HG03442 (cell line): ENCODE measurements around the gene CAPN7.

Experiments used
- ATAC-seq: cut with Tn5 transposase; IDR thresholded peaks from one replicate; pipeline ENCODE4 v1.9.1; 2021; ENCODE audit warnings: mild to moderate bottlenecking, moderate library complexity; ENCODE audit not compliant: unreplicated experiment

CAPN7 gene

GRCh38 chr3:15243822-15244482 lies 37.9 kb downstream of the CAPN7 start:
- no peak for ATAC-seq

- no peak for ATAC-seq
Measured at GRCh38 chr3:15246186-15246585, 40.1 kb downstream of the CAPN7 start.

- ATAC-seq = no peak
Measured at GRCh38 chr3:15253023-15253697, 47.1 kb downstream of the CAPN7 start.

GRCh38 chr3:15255215-15255614 lies 49.2 kb downstream of the CAPN7 start:
- no peak for ATAC-seq

- no peak for ATAC-seq
Measured at GRCh38 chr3:15256861-15257341, 50.9 kb downstream of the CAPN7 start.

- ATAC-seq = no peak
Measured at GRCh38 chr3:15258720-15259119, 52.7 kb downstream of the CAPN7 start.

- ATAC-seq = no peak
Measured at GRCh38 chr3:15260531-15260930, 54.5 kb downstream of the CAPN7 start.

- ATAC-seq = no peak
Measured at GRCh38 chr3:15261274-15261673, 55.2 kb downstream of the CAPN7 start.

- no peak for ATAC-seq
Measured at GRCh38 chr3:15262021-15262420, 56.0 kb downstream of the CAPN7 start.

- ATAC-seq = no peak
Measured at GRCh38 chr3:15263120-15263519, 57.1 kb downstream of the CAPN7 start.

GRCh38 chr3:15263926-15264325 lies 57.9 kb downstream of the CAPN7 start:
- no peak for ATAC-seq

GRCh38 chr3:15264486-15264885 lies 58.4 kb downstream of the CAPN7 start:
- no peak for ATAC-seq

- ATAC-seq = no peak
Measured at GRCh38 chr3:15265655-15266509, 59.8 kb downstream of the CAPN7 start.

- ATAC-seq = no peak
Measured at GRCh38 chr3:15266510-15267376, 60.7 kb downstream of the CAPN7 start.

- ATAC-seq = no peak
Measured at GRCh38 chr3:15267502-15267901, 61.5 kb downstream of the CAPN7 start.

- peak; percentile 25 for ATAC-seq
Measured at GRCh38 chr3:15268033-15268631, 62.1 kb downstream of the CAPN7 start.

- ATAC-seq = peak; percentile 69
Measured at GRCh38 chr3:15269091-15269989, 63.3 kb downstream of the CAPN7 start.

GRCh38 chr3:15271030-15271429 lies 65.0 kb downstream of the CAPN7 start:
- ATAC-seq = no peak

GRCh38 chr3:15271785-15272381 lies 65.8 kb downstream of the CAPN7 start:
- peak; percentile 56 for ATAC-seq
